Measurements from ENCODE around the gene HHATL. TPM values are rescaled to one million over a fixed set of nuclear protein-coding genes. Genes with fewer than 3 reads are reported as not detected.

Gene HHATL
- total and polyA plus RNA-seq, 4 donors = 0.17 TPM; not detected in 3

- no peak overlapping the region for H3K4me3 ChIP-seq (ENCODE audit: low read depth in 1 of 3, low read length in 3 of 3)
- no peaks in the 10 kb centered on the region for H3K36me3 ChIP-seq (ENCODE audit: control insufficient read depth in 4 of 4, insufficient read depth in 3 of 4, low read depth in 1 of 4, low read length in 3 of 4)
- H3K9me3 ChIP-seq (ENCODE audit: control insufficient read depth in 4 of 4, low read length in 3 of 4) = peaks cover 0 to 3% (median 0%) of the 10 kb centered on the region in 4 donors
- TF ChIP-seq ZBTB33 (IDR thresholded peaks at IDR 0.05) = no peak
- TF ChIP-seq TAF1 (conservative IDR thresholded peaks at IDR 0.05) = no peak
- TF ChIP-seq JUND (IDR thresholded peaks at IDR 0.05) = no peak
- TF ChIP-seq MAX (IDR thresholded peaks at IDR 0.05) = no peak
- no peak for TF ChIP-seq SP1 (IDR thresholded peaks at IDR 0.05)
- H3K9ac ChIP-seq (ENCODE audit: low read depth in 1 of 2, low read length in 2 of 2) = no peak overlapping the region
- no peaks in the 10 kb centered on the region for H3K27me3 ChIP-seq (ENCODE audit: control insufficient read depth in 4 of 4, insufficient read depth in 4 of 4, low read length in 3 of 4)
- DNase-seq (ENCODE audit: low spot score) = no peak
- no peak overlapping the region for H3K27ac ChIP-seq (ENCODE audit: low read depth in 1 of 2, low read length in 2 of 2)
- no peaks in the 10 kb centered on the region for H3K4me1 ChIP-seq (ENCODE audit: control insufficient read depth in 4 of 4, insufficient read depth in 4 of 4, low read length in 3 of 4)
- 81% methylated on average over 7 of the region's 7 CpGs for WGBS
Measured at GRCh38 chr3:42670051-42670576, 32.5 kb downstream of the HHATL start.

GRCh38 chr3:42668793-42669217 lies 33.8 kb downstream of the HHATL start:
- DNase-seq (ENCODE audit: low spot score) = no peak

GRCh38 chr3:42668413-42668760 lies 34.2 kb downstream of the HHATL start:
- no peaks in the 10 kb centered on the region for H3K27me3 ChIP-seq (ENCODE audit: control insufficient read depth in 4 of 4, insufficient read depth in 4 of 4, low read length in 3 of 4)
- no peak overlapping the region for H3K9ac ChIP-seq (ENCODE audit: low read depth in 1 of 2, low read length in 2 of 2)
- H3K4me3 ChIP-seq (ENCODE audit: low read depth in 1 of 3, low read length in 3 of 3) = no peak overlapping the region
- no peak overlapping the region for H3K27ac ChIP-seq (ENCODE audit: low read depth in 1 of 2, low read length in 2 of 2)
- H3K9me3 ChIP-seq (ENCODE audit: control insufficient read depth in 4 of 4, low read length in 3 of 4) = peaks cover 0 to 3% (median 0%) of the 10 kb centered on the region in 4 donors
- H3K36me3 ChIP-seq (ENCODE audit: control insufficient read depth in 4 of 4, insufficient read depth in 3 of 4, low read depth in 1 of 4, low read length in 3 of 4) = no peaks in the 10 kb centered on the region
- no peaks in the 10 kb centered on the region for H3K4me1 ChIP-seq (ENCODE audit: control insufficient read depth in 4 of 4, insufficient read depth in 4 of 4, low read length in 3 of 4)
- TF ChIP-seq MAX (IDR thresholded peaks at IDR 0.05) = no peak
- no peak for TF ChIP-seq TAF1 (conservative IDR thresholded peaks at IDR 0.05)
- no peak for TF ChIP-seq ZBTB33 (IDR thresholded peaks at IDR 0.05)
- no peak for TF ChIP-seq SP1 (IDR thresholded peaks at IDR 0.05)
- TF ChIP-seq HNF4G (IDR thresholded peaks at IDR 0.05) = no peak
- no peak for TF ChIP-seq FOXA1 (IDR thresholded peaks at IDR 0.05)
- no peak for TF ChIP-seq GABPA (IDR thresholded peaks at IDR 0.05 in 1 of 2, conservative IDR thresholded peaks at IDR 0.05 in 1 of 2)
- no peak for TF ChIP-seq CTCF (IDR thresholded peaks at IDR 0.05; ENCODE audit: low read depth, low read length, missing input control)
- TF ChIP-seq RXRA (IDR thresholded peaks at IDR 0.05) = no peak
- no peak for TF ChIP-seq HNF4A (conservative IDR thresholded peaks at IDR 0.05)
- DNase-seq (ENCODE audit: low spot score) = no peak
- 89% methylated on average over 2 of the region's 2 CpGs for WGBS

More at GRCh38 chr3:42668793-42669217, 33.8 kb downstream of the HHATL start:
- no peak for TF ChIP-seq YY1 (IDR thresholded peaks at IDR 0.05)
- TF ChIP-seq RXRA (IDR thresholded peaks at IDR 0.05) = no peak
- no peak for TF ChIP-seq MAX (IDR thresholded peaks at IDR 0.05)
- Histone ChIP-seq H3K27ac (ENCODE audit: low read depth in 1 of 2, low read length in 2 of 2) (no peak overlapping the region), H3K4me3 (ENCODE audit: low read depth in 1 of 3, low read length in 3 of 3) (no peak overlapping the region), H3K36me3 (ENCODE audit: control insufficient read depth in 4 of 4, insufficient read depth in 3 of 4, low read depth in 1 of 4, low read length in 3 of 4) (no peaks in the 10 kb centered on the region), H3K4me1 (ENCODE audit: control insufficient read depth in 4 of 4, insufficient read depth in 4 of 4, low read length in 3 of 4) (no peaks in the 10 kb centered on the region), H3K27me3 (ENCODE audit: control insufficient read depth in 4 of 4, insufficient read depth in 4 of 4, low read length in 3 of 4) (no peaks in the 10 kb centered on the region), H3K9ac (ENCODE audit: low read depth in 1 of 2, low read length in 2 of 2) (no peak overlapping the region), H3K9me3 (ENCODE audit: control insufficient read depth in 4 of 4, low read length in 3 of 4) (peaks cover 0 to 3% (median 0%) of the 10 kb centered on the region in 4 donors)
- 89% methylated on average over 4 of the region's 4 CpGs for WGBS

Data from liver (tissue), 9 donors.